Measurements from ENCODE around the gene TMC5.

Gene TMC5

DNA sequence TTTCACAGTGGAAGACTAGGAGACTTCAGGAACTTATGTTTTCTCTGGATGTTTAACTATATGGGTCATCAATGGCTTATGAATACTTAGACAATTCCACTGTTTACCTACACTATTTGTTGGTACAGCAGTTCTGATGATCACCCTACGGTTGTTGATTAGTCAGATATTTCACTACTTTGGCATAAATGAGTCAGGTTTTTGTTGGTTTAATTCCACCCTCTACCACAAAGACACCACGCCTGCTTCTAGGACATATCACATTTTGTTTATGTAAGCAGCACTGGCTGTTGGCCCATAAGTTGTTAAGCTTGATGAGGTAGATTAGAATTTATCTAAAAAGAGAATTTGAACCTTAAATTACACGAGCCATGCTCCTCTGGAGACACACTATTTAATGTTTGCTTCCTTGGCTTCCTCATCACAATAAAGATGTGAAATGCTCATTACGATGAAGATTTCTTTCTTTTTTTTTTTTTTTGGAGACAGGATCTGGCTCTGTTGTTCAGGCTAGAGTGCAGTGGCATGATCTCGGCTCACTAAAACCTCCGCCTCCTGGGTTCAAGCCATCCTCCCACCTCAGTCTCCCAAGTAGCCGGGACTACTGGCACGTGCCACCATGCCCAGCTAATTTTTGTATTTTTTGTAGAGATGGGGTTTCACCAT is 99.9 kb downstream of the TMC5 start:
- peaks cover 4% of the 10 kb centered on the region for H3F3A ChIP-seq (ENCODE audit: insufficient read depth)
- peaks cover 18% of the 10 kb centered on the region for H3K36me3 ChIP-seq (ENCODE audit: low read length)
- TF ChIP-seq, protein P1, sequence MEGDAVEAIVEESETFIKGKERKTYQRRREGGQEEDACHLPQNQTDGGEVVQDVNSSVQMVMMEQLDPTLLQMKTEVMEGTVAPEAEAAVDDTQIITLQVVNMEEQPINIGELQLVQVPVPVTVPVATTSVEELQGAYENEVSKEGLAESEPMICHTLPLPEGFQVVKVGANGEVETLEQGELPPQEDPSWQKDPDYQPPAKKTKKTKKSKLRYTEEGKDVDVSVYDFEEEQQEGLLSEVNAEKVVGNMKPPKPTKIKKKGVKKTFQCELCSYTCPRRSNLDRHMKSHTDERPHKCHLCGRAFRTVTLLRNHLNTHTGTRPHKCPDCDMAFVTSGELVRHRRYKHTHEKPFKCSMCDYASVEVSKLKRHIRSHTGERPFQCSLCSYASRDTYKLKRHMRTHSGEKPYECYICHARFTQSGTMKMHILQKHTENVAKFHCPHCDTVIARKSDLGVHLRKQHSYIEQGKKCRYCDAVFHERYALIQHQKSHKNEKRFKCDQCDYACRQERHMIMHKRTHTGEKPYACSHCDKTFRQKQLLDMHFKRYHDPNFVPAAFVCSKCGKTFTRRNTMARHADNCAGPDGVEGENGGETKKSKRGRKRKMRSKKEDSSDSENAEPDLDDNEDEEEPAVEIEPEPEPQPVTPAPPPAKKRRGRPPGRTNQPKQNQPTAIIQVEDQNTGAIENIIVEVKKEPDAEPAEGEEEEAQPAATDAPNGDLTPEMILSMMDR (IDR thresholded peaks at IDR 0.05; ENCODE audit: insufficient read depth, low read length, poor library complexity, severe bottlenecking): no peak
- no peak for TF ChIP-seq EZH2phosphoT487 (conservative IDR thresholded peaks at IDR 0.05; ENCODE audit: low read length)
- H3K4me2 ChIP-seq (ENCODE audit: low read depth, low read length, poor library complexity, severe bottlenecking): no peak overlapping the region
- H3K27ac ChIP-seq (ENCODE audit: low read depth, low read length): no peak overlapping the region
- no peaks in the 10 kb centered on the region for H3K9me3 ChIP-seq (ENCODE audit: insufficient read depth, low read length)
- no peak overlapping the region for H3K4me3 ChIP-seq (ENCODE audit: insufficient read depth, low read length, poor library complexity, severe bottlenecking)
- H3K79me2 ChIP-seq (ENCODE audit: insufficient read depth, low read length): peaks cover 38% of the 10 kb centered on the region
- H3K9ac ChIP-seq (ENCODE audit: low read length): no peak overlapping the region
- H3K27me3 ChIP-seq (ENCODE audit: low read length): no peaks in the 10 kb centered on the region
- no peaks in the 10 kb centered on the region for H3K9me2 ChIP-seq (replicated peaks; ENCODE audit: insufficient read depth, low read length)
- H2AFZ ChIP-seq (ENCODE audit: low read depth, low read length, severe bottlenecking): no peak overlapping the region
- no peaks in the 10 kb centered on the region for H4K20me1 ChIP-seq (ENCODE audit: low read depth, low read length)

- no peak overlapping the region for H3K9ac ChIP-seq (ENCODE audit: low read length)
Observed at GRCh38 chr16:19518388-19518787, 100.7 kb downstream of the TMC5 start.

DNA sequence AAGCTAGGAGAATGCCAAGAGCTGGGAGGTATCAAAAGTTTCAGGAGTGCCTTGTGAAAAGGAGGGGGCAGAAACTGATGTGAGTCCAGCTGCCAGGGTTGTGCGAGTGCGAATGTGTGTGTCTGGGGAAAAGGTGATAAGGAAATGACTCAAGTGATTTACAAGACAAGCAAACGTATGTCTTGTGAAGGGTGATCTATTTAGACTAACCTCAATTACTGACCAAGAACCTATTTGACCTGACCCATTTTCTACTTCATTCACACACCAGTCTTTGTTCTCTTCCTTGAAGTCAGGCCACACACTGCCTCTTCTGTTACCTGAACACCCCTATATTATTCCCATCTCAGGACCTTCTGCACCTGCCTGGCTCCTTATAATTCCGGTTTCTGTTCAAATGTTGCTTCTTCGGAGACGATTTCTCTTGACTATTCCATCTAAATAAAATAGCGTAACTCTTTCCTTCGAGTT is 103.2 kb downstream of the TMC5 start:
- Histone ChIP-seq H3K4me2 (ENCODE audit: low read depth, low read length, poor library complexity, severe bottlenecking) (peak overlapping the region; percentile 72), H4K20me1 (ENCODE audit: low read depth, low read length) (no peaks in the 10 kb centered on the region), H3K79me2 (ENCODE audit: insufficient read depth, low read length) (peaks cover 54% of the 10 kb centered on the region), H3K9me2 (replicated peaks; ENCODE audit: insufficient read depth, low read length) (no peaks in the 10 kb centered on the region), H3K27ac (ENCODE audit: low read depth, low read length) (peak overlapping the region; percentile 48; the same call in 1 of the 2 replicates), H3K9ac (ENCODE audit: low read length) (peak overlapping the region; percentile 77), H3K9me3 (ENCODE audit: insufficient read depth, low read length) (no peaks in the 10 kb centered on the region), H3K36me3 (ENCODE audit: low read length) (no peaks in the 10 kb centered on the region), H3K4me3 (ENCODE audit: insufficient read depth, low read length, poor library complexity, severe bottlenecking) (peak overlapping the region; percentile 72), H3K27me3 (ENCODE audit: low read length) (no peaks in the 10 kb centered on the region), H2AFZ (ENCODE audit: low read depth, low read length, severe bottlenecking) (no peak overlapping the region), H3F3A (ENCODE audit: insufficient read depth) (peaks cover 10% of the 10 kb centered on the region)
- TF ChIP-seq, protein P1 (IDR thresholded peaks at IDR 0.05; ENCODE audit: insufficient read depth, low read length, poor library complexity, severe bottlenecking): no peak
- no peak for TF ChIP-seq EZH2phosphoT487 (conservative IDR thresholded peaks at IDR 0.05; ENCODE audit: low read length)

More at GRCh38 chr16:19518388-19518787, 100.7 kb downstream of the TMC5 start:
- H3K79me2 ChIP-seq (ENCODE audit: insufficient read depth, low read length): peaks cover 38% of the 10 kb centered on the region
- H3K27ac ChIP-seq (ENCODE audit: low read depth, low read length): no peak overlapping the region
- H3K36me3 ChIP-seq (ENCODE audit: low read length): peaks cover 16% of the 10 kb centered on the region
- TF ChIP-seq EZH2phosphoT487 (conservative IDR thresholded peaks at IDR 0.05; ENCODE audit: low read length): no peak
- TF ChIP-seq, protein P1 (IDR thresholded peaks at IDR 0.05; ENCODE audit: insufficient read depth, low read length, poor library complexity, severe bottlenecking): no peak
- peaks cover 10% of the 10 kb centered on the region for H3F3A ChIP-seq (ENCODE audit: insufficient read depth)
- H3K9me2 ChIP-seq (replicated peaks; ENCODE audit: insufficient read depth, low read length): no peaks in the 10 kb centered on the region
- no peaks in the 10 kb centered on the region for H4K20me1 ChIP-seq (ENCODE audit: low read depth, low read length)
- no peak overlapping the region for H3K4me3 ChIP-seq (ENCODE audit: insufficient read depth, low read length, poor library complexity, severe bottlenecking)
- no peaks in the 10 kb centered on the region for H3K9me3 ChIP-seq (ENCODE audit: insufficient read depth, low read length)
- H3K4me2 ChIP-seq (ENCODE audit: low read depth, low read length, poor library complexity, severe bottlenecking): no peak overlapping the region
- H3K27me3 ChIP-seq (ENCODE audit: low read length): no peaks in the 10 kb centered on the region
- H2AFZ ChIP-seq (ENCODE audit: low read depth, low read length, severe bottlenecking): no peak overlapping the region

Data from SU-DHL-6 (cell line).